ENCODE measurements around the gene MCM9. TPM values are rescaled to one million over a fixed set of nuclear protein-coding genes. Genes with fewer than 3 reads are reported as not detected.

Gene MCM9
- total RNA-seq, 4 donors from 2014 or later, result 11.2 to 18.0 (median 17.4) TPM

DNA sequence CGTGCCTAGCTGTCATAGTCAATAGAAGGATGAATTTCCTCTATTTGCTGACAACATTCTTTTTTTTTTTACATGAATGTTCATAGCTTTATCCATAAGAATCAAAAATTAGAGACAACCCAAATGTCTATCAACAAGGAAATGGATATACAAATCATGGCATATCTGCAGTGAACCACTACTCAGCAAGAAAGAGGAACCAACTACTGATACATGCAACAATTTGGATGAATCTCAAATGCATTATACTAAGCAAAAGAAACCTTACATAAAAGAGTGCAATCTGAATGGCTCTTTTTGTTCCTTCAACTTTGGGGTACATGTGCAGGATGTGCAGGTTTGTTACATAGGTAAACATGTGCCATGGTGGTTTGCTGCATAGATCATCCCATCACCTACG, 17.7 kb upstream of the MCM9 start:
- Histone ChIP-seq H3K36me3 (no peaks in the 10 kb centered on the region), H3K27me3 (no peaks in the 10 kb centered on the region), H3K4me1 (no peaks in the 10 kb centered on the region), H3K4me3 (no peak overlapping the region), H3K27ac (no peak overlapping the region), H3K9me3 (peaks cover 0 to 22% (median 0%) of the 10 kb centered on the region in 4 donors)
- 95 to 98% methylated on average over 2 of the region's 2 CpGs for WGBS, 2 donors
- no peak for DNase-seq (ENCODE audit: low spot score in 2 of 2)
- TF ChIP-seq EP300 (IDR thresholded peaks at IDR 0.05), result no peak
- TF ChIP-seq POLR2A (IDR thresholded peaks at IDR 0.05), result no peak
- TF ChIP-seq, protein P1, sequence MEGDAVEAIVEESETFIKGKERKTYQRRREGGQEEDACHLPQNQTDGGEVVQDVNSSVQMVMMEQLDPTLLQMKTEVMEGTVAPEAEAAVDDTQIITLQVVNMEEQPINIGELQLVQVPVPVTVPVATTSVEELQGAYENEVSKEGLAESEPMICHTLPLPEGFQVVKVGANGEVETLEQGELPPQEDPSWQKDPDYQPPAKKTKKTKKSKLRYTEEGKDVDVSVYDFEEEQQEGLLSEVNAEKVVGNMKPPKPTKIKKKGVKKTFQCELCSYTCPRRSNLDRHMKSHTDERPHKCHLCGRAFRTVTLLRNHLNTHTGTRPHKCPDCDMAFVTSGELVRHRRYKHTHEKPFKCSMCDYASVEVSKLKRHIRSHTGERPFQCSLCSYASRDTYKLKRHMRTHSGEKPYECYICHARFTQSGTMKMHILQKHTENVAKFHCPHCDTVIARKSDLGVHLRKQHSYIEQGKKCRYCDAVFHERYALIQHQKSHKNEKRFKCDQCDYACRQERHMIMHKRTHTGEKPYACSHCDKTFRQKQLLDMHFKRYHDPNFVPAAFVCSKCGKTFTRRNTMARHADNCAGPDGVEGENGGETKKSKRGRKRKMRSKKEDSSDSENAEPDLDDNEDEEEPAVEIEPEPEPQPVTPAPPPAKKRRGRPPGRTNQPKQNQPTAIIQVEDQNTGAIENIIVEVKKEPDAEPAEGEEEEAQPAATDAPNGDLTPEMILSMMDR (IDR thresholded peaks at IDR 0.05), result no peak

DNA sequence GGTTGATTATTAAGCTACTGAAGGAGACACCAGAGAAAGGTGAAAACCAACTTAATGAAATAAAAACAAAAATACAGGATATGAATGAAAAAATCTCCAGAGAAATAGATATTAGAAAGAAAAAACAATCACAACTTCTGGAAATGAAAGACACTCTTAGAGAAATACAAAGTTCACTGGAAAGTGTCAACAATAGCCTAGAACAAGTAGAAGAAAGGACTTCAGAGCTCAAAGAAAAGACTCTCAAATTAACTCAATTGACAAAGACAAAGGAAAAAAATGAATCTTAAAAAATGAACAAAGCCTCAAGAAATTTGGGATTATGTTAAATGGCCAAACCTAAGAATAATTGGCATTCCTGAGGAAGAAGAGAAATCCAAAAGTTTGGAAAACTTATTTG, 10.3 kb upstream of the MCM9 start:
- Histone ChIP-seq H3K4me1 (no peaks in the 10 kb centered on the region), H3K36me3 (no peaks in the 10 kb centered on the region), H3K27ac (no peak overlapping the region), H3K9me3 (peaks cover 0 to 38% (median 4%) of the 10 kb centered on the region in 4 donors), H3K4me3 (no peak overlapping the region), H3K27me3 (no peaks in the 10 kb centered on the region)
- DNase-seq (ENCODE audit: low spot score in 2 of 2), result no peak
- no peak for TF ChIP-seq POLR2A (IDR thresholded peaks at IDR 0.05)
- TF ChIP-seq, protein P1 (IDR thresholded peaks at IDR 0.05), result no peak
- TF ChIP-seq EP300 (IDR thresholded peaks at IDR 0.05), result no peak

DNA sequence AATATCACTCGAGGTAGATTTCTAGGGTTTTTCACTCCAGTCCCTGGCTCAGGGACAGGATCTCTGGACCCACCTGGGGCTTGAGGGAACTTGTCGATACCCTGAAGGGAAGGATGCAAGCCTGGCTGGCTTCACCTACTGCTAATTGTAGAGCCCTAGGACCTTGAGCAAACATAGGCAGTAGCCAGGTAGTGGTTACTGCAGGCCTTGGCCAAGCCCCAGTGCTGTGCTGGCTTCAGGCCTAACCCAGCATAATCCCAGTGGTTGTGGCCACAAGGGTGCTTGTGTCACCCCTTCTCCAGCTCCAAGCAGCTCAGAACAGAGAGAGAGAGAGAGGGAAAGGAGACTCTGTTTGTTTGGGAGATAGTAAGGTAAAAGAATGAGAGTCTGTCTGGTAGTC, 5.8 kb upstream of the MCM9 start:
- TF ChIP-seq, protein P1 (IDR thresholded peaks at IDR 0.05), result no peak
- TF ChIP-seq EP300 (IDR thresholded peaks at IDR 0.05) (no peak), POLR2A (IDR thresholded peaks at IDR 0.05) (no peak)
- Histone ChIP-seq H3K27me3 (no peaks in the 10 kb centered on the region), H3K9me3 (peaks cover 0 to 17% (median 2%) of the 10 kb centered on the region in 4 donors), H3K4me1 (peaks cover 0 to 5% (median 0%) of the 10 kb centered on the region in 4 donors), H3K4me3 (no peak overlapping the region), H3K27ac (no peak overlapping the region), H3K36me3 (no peaks in the 10 kb centered on the region)
- WGBS, 2 donors, result 93 to 95% methylated on average over 2 of the region's 2 CpGs
- DNase-seq (ENCODE audit: low spot score in 2 of 2), result no peak

DNA sequence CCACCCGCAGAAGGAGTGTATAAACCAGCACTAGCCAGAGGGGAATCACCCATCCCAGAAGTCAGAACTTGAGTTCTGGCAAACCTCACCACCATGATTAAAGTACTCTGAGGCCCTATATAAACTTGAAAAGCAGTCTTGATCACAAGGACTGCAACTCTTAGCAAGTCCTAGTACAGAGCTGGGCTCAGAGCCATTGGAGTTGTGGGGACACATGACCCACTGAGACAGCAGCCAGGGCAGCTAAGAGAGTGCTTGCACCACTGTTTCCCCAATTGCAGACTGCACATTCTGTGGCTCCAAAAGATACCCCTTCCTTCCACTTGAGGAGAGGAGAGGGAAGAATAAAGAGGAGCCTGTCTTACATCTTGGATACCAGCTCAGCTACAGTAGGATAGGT, 4.7 kb upstream of the MCM9 start:
- Histone ChIP-seq H3K4me3 (no peak overlapping the region), H3K27ac (no peak overlapping the region), H3K27me3 (no peaks in the 10 kb centered on the region), H3K9me3 (peaks cover 0 to 6% (median under 1%) of the 10 kb centered on the region in 4 donors), H3K4me1 (peaks cover 0 to 10% (median 1%) of the 10 kb centered on the region in 4 donors), H3K36me3 (no peaks in the 10 kb centered on the region)
- no peak for DNase-seq (ENCODE audit: low spot score in 2 of 2)
- WGBS, 2 donors, result 100% methylated on average over 1 of the region's 1 CpG
- TF ChIP-seq POLR2A (IDR thresholded peaks at IDR 0.05) (no peak), EP300 (IDR thresholded peaks at IDR 0.05) (no peak)
- TF ChIP-seq, protein P1 (IDR thresholded peaks at IDR 0.05), result no peak

DNA sequence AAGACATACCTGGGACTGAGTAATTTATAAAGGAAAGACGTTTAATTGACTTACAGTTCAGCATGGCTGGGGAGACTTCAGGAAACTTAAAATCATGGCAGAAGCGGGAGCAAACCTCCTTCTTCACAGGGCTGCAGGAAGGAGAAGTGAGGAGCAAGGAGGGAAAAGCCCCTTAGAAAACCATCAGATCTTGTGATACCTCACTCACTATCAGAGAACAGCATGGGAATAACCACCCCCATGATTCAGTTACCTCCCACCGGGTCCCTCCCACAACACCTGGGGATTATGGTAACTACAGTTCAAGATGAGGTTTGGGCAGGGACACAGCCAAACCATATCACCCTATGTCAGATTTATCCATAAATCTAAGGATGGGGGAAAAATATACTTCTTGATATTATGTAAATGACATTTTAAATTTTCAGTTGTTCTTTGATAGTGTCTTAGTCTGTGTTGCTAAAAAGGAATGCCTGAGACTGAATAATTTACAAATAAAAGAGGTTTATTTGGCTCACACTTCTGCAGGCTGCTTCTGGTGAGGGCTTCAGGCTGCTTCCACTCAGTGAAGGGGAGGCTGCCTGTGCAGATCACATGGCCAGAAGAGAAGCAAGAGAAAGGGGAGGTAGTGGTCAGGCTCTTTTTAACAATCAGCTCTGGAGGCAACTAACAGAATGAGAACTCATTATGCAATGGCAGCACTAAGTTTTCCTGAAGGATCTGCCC, 1.2 kb upstream of the MCM9 start:
- DNase-seq (ENCODE audit: low spot score in 2 of 2), result no peak
- Histone ChIP-seq H3K4me3 (no peak overlapping the region), H3K9me3 (no peaks in the 10 kb centered on the region), H3K36me3 (peaks cover 0 to 9% (median 0%) of the 10 kb centered on the region in 3 donors), H3K4me1 (peaks cover 0 to 26% (median 5%) of the 10 kb centered on the region in 4 donors), H3K27me3 (no peaks in the 10 kb centered on the region), H3K27ac (peak overlapping the region in 1 of 4 donors; percentile 92)
- TF ChIP-seq, protein P1 (IDR thresholded peaks at IDR 0.05), result no peak
- no peak for TF ChIP-seq EP300 (IDR thresholded peaks at IDR 0.05)
- TF ChIP-seq POLR2A (IDR thresholded peaks at IDR 0.05), result no peak
- 82 to 86% methylated on average over 3 of the region's 3 CpGs for WGBS, 2 donors
